ENCODE measurements around the gene DDX11.
"Not testable (repeated sequence)": the region's sequence is repeated elsewhere in the genome, so short reads cannot be mapped to it uniquely, and the experiment has no call there.

DDX11 gene

DNA sequence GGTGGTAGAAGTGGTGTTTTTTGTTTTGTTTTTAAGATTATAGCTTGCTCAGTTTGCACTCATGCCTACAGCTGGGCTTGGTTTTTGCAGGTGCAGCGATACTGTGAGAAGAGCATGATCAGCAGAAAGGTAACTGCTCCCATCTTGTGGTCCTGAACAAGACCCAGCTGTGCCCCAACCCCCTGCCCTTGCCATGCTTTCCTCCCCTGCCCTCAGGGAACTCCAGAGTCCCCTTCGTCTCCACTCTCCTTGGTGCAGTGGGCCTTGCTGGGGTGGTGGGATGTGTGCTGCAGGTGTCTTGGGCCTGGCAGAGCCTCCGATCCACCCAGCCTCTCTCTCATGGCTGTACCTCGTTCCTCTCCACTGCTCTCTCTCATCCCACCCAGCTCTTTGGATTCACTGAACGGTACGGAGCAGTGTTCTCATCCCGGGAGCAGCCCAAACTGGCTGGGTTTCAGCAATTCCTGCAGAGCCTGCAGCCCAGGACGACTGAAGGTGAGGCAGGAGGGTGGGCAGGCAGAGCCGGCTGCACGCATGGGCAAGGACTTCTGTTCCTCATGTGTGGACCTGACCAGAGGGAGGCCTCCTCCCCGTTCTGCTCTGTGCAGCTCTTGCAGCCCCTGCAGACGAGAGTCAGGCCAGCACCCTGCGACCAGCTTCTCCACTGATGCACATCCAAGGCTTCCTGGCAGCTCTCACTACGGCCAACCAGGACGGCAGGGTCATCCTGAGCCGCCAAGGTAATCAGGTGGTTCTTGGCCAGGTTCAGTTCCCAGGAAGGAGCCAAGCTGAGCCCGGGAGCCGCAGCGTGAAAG is 22.8 kb downstream of the DDX11 start:
- CTCF ChIA-PET; H3K4me3 ChIP-seq (ENCODE audit: low read depth, low read length); H3K4me1 ChIP-seq (ENCODE audit: control insufficient read depth, insufficient read depth, low read length); H3K27ac ChIP-seq (ENCODE audit: extremely low read depth, low read depth, low read length); H3K9me3 ChIP-seq (ENCODE audit: control insufficient read depth, insufficient read depth, low read depth, low read length); POLR2A ChIA-PET: not testable (repeated sequence)
- peaks cover 0 to 65% of the 10 kb centered on the region in 2 experiments; a peak in 2 of 3 replicates for H3K36me3 ChIP-seq (ENCODE audit: control insufficient read depth in 2 of 2, insufficient read depth in 1 of 2, low read length in 2 of 2)

DNA sequence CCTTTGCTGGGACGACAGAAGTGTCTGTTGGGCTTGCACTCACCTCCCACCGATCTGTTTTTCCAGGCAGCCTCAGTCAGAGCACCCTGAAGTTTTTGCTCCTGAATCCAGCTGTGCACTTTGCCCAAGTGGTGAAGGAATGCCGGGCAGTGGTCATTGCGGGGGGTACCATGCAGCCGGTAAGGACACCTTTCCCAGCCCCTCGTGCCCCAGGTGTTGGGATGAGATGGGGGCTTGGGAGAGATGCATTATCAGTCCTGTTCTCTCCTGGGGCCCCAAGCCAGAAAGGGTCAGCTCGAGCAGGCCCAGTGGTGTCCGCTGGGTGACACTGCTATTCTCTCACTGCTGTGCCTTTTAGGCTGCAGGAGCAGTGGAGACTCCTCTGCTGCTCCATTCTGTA is 24.2 kb downstream of the DDX11 start:
- H3K4me1 ChIP-seq (ENCODE audit: control insufficient read depth, insufficient read depth, low read length); POLR2A ChIA-PET; H3K27ac ChIP-seq (ENCODE audit: extremely low read depth, low read depth, low read length); H3K9me3 ChIP-seq (ENCODE audit: control insufficient read depth, insufficient read depth, low read depth, low read length); H3K4me3 ChIP-seq (ENCODE audit: low read depth, low read length); CTCF ChIA-PET: not testable (repeated sequence)
- H3K36me3 ChIP-seq (ENCODE audit: control insufficient read depth in 2 of 2, insufficient read depth in 1 of 2, low read length in 2 of 2): peaks cover 0 to 63% of the 10 kb centered on the region in 2 experiments; a peak in 2 of 3 replicates

DNA sequence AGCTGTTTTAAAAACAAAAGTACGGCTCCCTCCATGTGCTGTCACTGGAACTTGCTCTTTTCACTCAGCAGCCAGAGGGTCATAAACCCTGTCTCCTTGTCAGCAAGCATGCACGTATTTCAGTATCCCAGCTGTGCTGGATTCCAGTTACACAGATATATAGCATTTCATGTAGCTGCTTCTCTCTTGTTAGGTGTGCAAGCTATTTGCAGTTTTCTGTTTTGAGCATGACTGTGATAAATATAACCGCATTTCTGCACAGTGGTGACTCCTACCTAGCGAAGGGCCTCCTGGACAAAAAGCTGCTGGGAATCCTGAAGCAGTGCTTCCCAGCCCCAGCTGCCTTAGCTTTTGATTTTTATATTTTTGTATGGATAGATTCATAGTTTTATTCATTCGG is 24.7 kb downstream of the DDX11 start:
- CTCF ChIA-PET; POLR2A ChIA-PET; H3K9me3 ChIP-seq (ENCODE audit: control insufficient read depth, insufficient read depth, low read depth, low read length); H3K4me3 ChIP-seq (ENCODE audit: low read depth, low read length); H3K27ac ChIP-seq (ENCODE audit: extremely low read depth, low read depth, low read length); H3K4me1 ChIP-seq (ENCODE audit: control insufficient read depth, insufficient read depth, low read length): not testable (repeated sequence)
- peaks cover 0 to 66% of the 10 kb centered on the region in 2 experiments; a peak in 2 of 3 replicates for H3K36me3 ChIP-seq (ENCODE audit: control insufficient read depth in 2 of 2, insufficient read depth in 1 of 2, low read length in 2 of 2)

DNA sequence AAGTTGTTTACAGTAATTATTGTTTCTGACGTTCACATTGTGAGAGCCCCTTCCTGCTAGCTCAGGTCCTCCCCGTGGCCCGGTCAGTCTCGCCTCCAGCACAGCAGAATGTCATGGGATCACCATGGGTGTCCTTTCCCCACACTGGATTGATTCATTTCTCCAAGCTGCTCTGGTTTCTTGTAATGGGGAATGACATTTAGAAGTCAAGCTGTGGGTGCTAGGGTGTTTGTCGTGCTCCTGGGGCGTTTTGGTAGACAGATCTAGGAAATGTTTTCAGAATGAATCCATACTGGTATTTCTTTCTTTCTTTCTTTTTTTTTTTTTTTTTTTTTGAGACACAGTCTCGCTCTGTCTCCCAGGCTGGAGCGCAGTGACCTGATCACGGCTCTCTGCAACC is 25.1 kb downstream of the DDX11 start:
- POLR2A ChIA-PET; CTCF ChIA-PET; H3K4me3 ChIP-seq (ENCODE audit: low read depth, low read length); H3K4me1 ChIP-seq (ENCODE audit: control insufficient read depth, insufficient read depth, low read length); H3K9me3 ChIP-seq (ENCODE audit: control insufficient read depth, insufficient read depth, low read depth, low read length); H3K27ac ChIP-seq (ENCODE audit: extremely low read depth, low read depth, low read length): not testable (repeated sequence)
- H3K36me3 ChIP-seq (ENCODE audit: control insufficient read depth in 2 of 2, insufficient read depth in 1 of 2, low read length in 2 of 2): peaks cover 0 to 70% of the 10 kb centered on the region in 2 experiments; a peak in 2 of 3 replicates

DNA sequence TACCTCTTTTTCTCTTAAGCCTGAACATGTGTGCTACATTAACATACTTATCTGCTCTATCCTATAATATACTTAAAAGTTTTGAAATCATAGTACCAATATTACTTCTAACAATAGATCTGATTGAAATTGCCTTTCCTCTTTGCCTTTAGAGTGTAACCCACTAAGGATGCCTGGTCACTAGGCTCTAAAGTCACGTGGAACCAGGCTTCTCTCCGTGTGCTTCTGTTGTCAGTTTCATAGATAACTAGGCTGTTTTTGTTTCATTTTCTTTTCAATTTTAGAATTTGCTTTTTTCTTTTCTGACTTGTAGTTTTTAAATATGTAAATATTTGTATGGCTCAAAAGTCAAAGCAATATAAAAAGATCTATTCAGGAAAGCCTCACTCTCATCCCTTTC is 25.8 kb downstream of the DDX11 start:
- POLR2A ChIA-PET; H3K9me3 ChIP-seq (ENCODE audit: control insufficient read depth, insufficient read depth, low read depth, low read length); CTCF ChIA-PET; H3K27ac ChIP-seq (ENCODE audit: extremely low read depth, low read depth, low read length); H3K4me1 ChIP-seq (ENCODE audit: control insufficient read depth, insufficient read depth, low read length); H3K4me3 ChIP-seq (ENCODE audit: low read depth, low read length): not testable (repeated sequence)
- H3K36me3 ChIP-seq (ENCODE audit: control insufficient read depth in 2 of 2, insufficient read depth in 1 of 2, low read length in 2 of 2): peaks cover 0 to 76% of the 10 kb centered on the region in 2 experiments; a peak in 2 of 3 replicates

DNA sequence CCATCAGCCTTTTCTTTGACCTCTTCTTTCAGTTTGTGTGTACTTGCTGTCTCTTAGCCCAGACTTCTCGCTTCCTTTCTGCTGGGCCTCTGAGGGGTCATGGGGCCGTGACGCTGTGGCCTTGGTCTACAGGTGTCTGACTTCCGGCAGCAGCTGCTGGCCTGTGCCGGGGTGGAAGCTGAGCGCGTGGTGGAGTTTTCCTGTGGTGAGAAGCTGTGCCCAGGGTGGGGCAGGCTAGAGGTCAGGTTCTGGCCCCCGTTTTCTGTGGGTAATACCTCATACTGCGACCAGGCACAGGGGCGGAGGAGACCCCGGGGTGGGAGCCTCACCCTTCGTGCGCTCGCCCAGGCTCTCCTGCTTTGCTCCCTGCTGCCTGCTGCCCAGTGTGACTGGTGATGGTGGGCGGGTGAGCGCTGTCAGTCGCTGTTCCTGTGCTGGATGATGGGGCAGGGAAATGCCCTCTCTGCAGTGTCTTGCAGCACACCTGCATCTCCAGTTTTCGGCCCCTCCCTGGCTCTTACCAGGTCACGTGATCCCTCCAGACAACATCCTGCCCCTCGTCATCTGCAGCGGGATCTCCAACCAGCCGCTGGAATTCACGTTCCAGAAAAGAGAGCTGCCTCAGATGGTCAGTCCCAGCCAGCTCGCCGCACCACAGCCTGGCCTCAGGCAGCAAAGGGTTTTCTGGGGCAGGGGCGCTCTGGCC is 27.0 kb downstream of the DDX11 start:
- peaks cover 0 to 67% of the 10 kb centered on the region in 2 experiments; a peak in 2 of 3 replicates for H3K36me3 ChIP-seq (ENCODE audit: control insufficient read depth in 2 of 2, insufficient read depth in 1 of 2, low read length in 2 of 2)
- H3K4me3 ChIP-seq (ENCODE audit: low read depth, low read length); H3K4me1 ChIP-seq (ENCODE audit: control insufficient read depth, insufficient read depth, low read length); POLR2A ChIA-PET; H3K27ac ChIP-seq (ENCODE audit: extremely low read depth, low read depth, low read length); H3K9me3 ChIP-seq (ENCODE audit: control insufficient read depth, insufficient read depth, low read depth, low read length): not testable (repeated sequence)
- CTCF ChIA-PET: interaction anchor here (0.7 kb wide), 1 partner anchor 17 kb away, joined by 5 read pairs; no protein-coding TSS in a partner anchor

DNA sequence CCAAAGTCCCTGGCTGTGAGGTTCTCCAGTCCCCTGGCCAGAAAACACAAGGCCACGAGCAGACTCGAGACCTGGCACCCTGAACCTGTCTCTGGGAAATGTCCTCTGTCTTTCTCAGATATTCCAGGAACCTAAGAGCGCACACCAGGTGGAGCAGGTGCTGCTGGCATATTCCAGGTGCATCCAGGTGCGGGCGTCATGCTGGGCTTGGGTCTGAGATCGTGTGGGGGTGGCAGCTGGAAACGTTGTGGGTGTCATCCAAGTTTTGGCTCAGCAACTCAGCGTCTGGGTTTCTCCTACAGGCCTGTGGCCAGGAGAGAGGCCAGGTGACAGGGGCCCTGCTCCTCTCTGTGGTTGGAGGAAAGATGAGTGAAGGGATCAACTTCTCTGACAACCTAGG is 28.5 kb downstream of the DDX11 start:
- H3K4me1 ChIP-seq (ENCODE audit: control insufficient read depth, insufficient read depth, low read length); CTCF ChIA-PET; H3K9me3 ChIP-seq (ENCODE audit: control insufficient read depth, insufficient read depth, low read depth, low read length); POLR2A ChIA-PET; H3K27ac ChIP-seq (ENCODE audit: extremely low read depth, low read depth, low read length); H3K4me3 ChIP-seq (ENCODE audit: low read depth, low read length): not testable (repeated sequence)
- peaks cover 0 to 52% of the 10 kb centered on the region in 2 experiments; a peak in 2 of 3 replicates for H3K36me3 ChIP-seq (ENCODE audit: control insufficient read depth in 2 of 2, insufficient read depth in 1 of 2, low read length in 2 of 2)

DNA sequence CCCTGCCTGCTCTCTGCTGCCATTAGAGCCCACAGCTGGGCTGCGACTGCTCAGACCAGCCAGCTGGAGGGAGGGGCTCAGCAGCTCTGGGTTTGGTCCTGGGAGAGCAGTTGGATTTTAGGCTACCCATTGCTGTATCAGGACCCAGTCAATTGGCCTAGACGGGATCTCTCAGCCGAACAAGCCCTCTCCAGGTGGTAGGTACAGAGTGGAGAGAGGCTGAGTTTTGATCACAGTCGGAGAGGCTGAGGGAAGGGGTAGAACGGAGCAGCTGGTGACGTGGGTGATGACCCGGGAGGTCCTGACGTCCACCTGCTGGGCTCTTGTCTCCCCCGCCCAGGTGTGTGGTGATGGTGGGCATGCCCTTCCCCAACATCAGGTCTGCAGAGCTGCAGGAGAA is 28.9 kb downstream of the DDX11 start:
- H3K4me3 ChIP-seq (ENCODE audit: low read depth, low read length); H3K4me1 ChIP-seq (ENCODE audit: control insufficient read depth, insufficient read depth, low read length); POLR2A ChIA-PET; H3K27ac ChIP-seq (ENCODE audit: extremely low read depth, low read depth, low read length); H3K9me3 ChIP-seq (ENCODE audit: control insufficient read depth, insufficient read depth, low read depth, low read length); CTCF ChIA-PET: not testable (repeated sequence)
- H3K36me3 ChIP-seq (ENCODE audit: control insufficient read depth in 2 of 2, insufficient read depth in 1 of 2, low read length in 2 of 2): peaks cover 0 to 51% of the 10 kb centered on the region in 2 experiments; a peak in 2 of 3 replicates

Data from HEK293 (cell line).